HEK293 (cell line): ENCODE results near the gene BTBD8.

Source experiments
- CTCF ChIA-PET: fragments of 350-600 bp; formaldehyde crosslinking; extraction: SDS; loops from one replicate; lab custom pipeline; 2021; ENCODE audit warnings: antibody characterized with exemption; lab: Yijun Ruan, JAX
- POLR2A ChIA-PET: fragments of 300-600 bp; formaldehyde crosslinking; extraction: SDS; loops from one replicate; lab custom pipeline; 2020; ENCODE audit warnings: antibody characterized with exemption, inconsistent platforms; lab: Yijun Ruan, JAX
- H3K27ac ChIP-seq: fragments of 200-500 bp; sonication (Bioruptor generic); 2 replicates; pipeline ENCODE4 v1.5.1; 2014; ENCODE audit warnings: low read depth, low read length, control low read depth, inconsistent platforms; ENCODE audit errors: extremely low read depth
- H3K36me3 ChIP-seq, 2 experiments: fragments of 200-500 bp in 1 of 2; sonication (Bioruptor generic) in 1 of 2; 1 replicate in 1 of 2; 2 replicates in 1 of 2; pipeline ENCODE4 v1.5.1; 2014 to 2017; ENCODE audit warnings: inconsistent platforms in 2 of 2, low read length in 2 of 2; ENCODE audit not compliant: control insufficient read depth in 2 of 2, insufficient read depth in 1 of 2
- H3K4me1 ChIP-seq: fragments of 200-500 bp; sonication (Bioruptor generic); 2 replicates; pipeline ENCODE4 v1.5.1; 2014; ENCODE audit warnings: mild to moderate bottlenecking, low read length, inconsistent platforms; ENCODE audit not compliant: control insufficient read depth, insufficient read depth
- H3K4me3 ChIP-seq: 2 replicates; pipeline ENCODE4 v1.5.1; 2011; ENCODE audit warnings: low read depth, mild to moderate bottlenecking, control low read depth, low read length, moderate library complexity
- H3K9me3 ChIP-seq: fragments of 200-500 bp; sonication (Bioruptor generic); 2 replicates; pipeline ENCODE4 v1.5.1; 2014; ENCODE audit warnings: low read depth, low read length, inconsistent platforms; ENCODE audit not compliant: control insufficient read depth, insufficient read depth
- KLF16 ChIP-seq: fragments of 450-650 bp; formaldehyde crosslinking; IDR thresholded peaks from 2 replicates; pipeline ENCODE4 v1.5.1; 2017; ENCODE audit warnings: missing biosample characterization, missing genetic modification characterization
- PATZ1 ChIP-seq: fragments of 450-650 bp; formaldehyde crosslinking; IDR thresholded peaks from 2 replicates; pipeline ENCODE4 v1.5.1; 2016; ENCODE audit warnings: missing biosample characterization, missing genetic modification characterization
- PRDM1 ChIP-seq: fragments of 450-650 bp; formaldehyde crosslinking; IDR thresholded peaks from 2 replicates; pipeline ENCODE4; 2016; ENCODE audit warnings: missing biosample characterization, missing genetic modification characterization
- REPIN1 ChIP-seq: fragments of 450-650 bp; formaldehyde crosslinking; IDR thresholded peaks from 2 replicates; pipeline ENCODE4 v1.5.1; 2017; ENCODE audit warnings: missing biosample characterization, missing genetic modification characterization, low read depth
- ZFP3 ChIP-seq: fragments of 450-650 bp; formaldehyde crosslinking; IDR thresholded peaks from 2 replicates; pipeline ENCODE4 v1.5.1; 2016; ENCODE audit warnings: low read depth, missing biosample characterization, missing genetic modification characterization
- ZFP41 ChIP-seq: fragments of 450-650 bp; formaldehyde crosslinking; IDR thresholded peaks from 2 replicates; pipeline ENCODE4 v1.5.1; 2016; ENCODE audit warnings: missing biosample characterization, missing genetic modification characterization, borderline replicate concordance
- ZIC2 ChIP-seq: fragments of 450-650 bp; formaldehyde crosslinking; IDR thresholded peaks from 2 replicates; pipeline ENCODE4 v1.5.1; 2016; ENCODE audit warnings: missing biosample characterization, missing genetic modification characterization
- ZNF155 ChIP-seq: fragments of 450-650 bp; formaldehyde crosslinking; IDR thresholded peaks from 2 replicates; pipeline ENCODE4 v1.5.1; 2016; ENCODE audit warnings: missing biosample characterization, missing genetic modification characterization
- ZNF202 ChIP-seq: fragments of 450-650 bp; formaldehyde crosslinking; IDR thresholded peaks from 2 replicates; pipeline ENCODE4 v1.5.1; 2016; ENCODE audit warnings: missing biosample characterization, missing genetic modification characterization, borderline replicate concordance
- ZNF366 ChIP-seq: fragments of 450-650 bp; formaldehyde crosslinking; conservative IDR thresholded peaks from 2 replicates; pipeline ENCODE4 v1.5.1; 2016; ENCODE audit warnings: missing biosample characterization, missing genetic modification characterization
- ZNF48 ChIP-seq: fragments of 450-650 bp; formaldehyde crosslinking; IDR thresholded peaks from 2 replicates; pipeline ENCODE4 v1.5.1; 2016; ENCODE audit warnings: missing biosample characterization, missing genetic modification characterization
- ZNF501 ChIP-seq: fragments of 450-650 bp; formaldehyde crosslinking; IDR thresholded peaks from 2 replicates; pipeline ENCODE4 v1.5.1; 2016; ENCODE audit warnings: missing biosample characterization, missing genetic modification characterization
- ZNF514 ChIP-seq: fragments of 450-650 bp; formaldehyde crosslinking; IDR thresholded peaks from 2 replicates; pipeline ENCODE4 v1.5.1; 2016; ENCODE audit warnings: missing biosample characterization, missing genetic modification characterization
- ZNF544 ChIP-seq: fragments of 450-650 bp; formaldehyde crosslinking; IDR thresholded peaks from 2 replicates; pipeline ENCODE4 v1.5.0; 2017; ENCODE audit warnings: missing biosample characterization, missing genetic modification characterization
- ZNF580 ChIP-seq: fragments of 450-650 bp; formaldehyde crosslinking; IDR thresholded peaks from 2 replicates; pipeline ENCODE4 v1.5.1; 2016; ENCODE audit warnings: missing biosample characterization, missing genetic modification characterization
- ZNF596 ChIP-seq: fragments of 450-650 bp; IDR thresholded peaks from 2 replicates; pipeline ENCODE4 v1.5.0; 2018; ENCODE audit warnings: missing biosample characterization, mild to moderate bottlenecking, missing genetic modification characterization, moderate library complexity
- ZNF621 ChIP-seq: fragments of 450-650 bp; formaldehyde crosslinking; IDR thresholded peaks from 2 replicates; pipeline ENCODE4 v1.5.1; 2017; ENCODE audit warnings: missing biosample characterization, missing genetic modification characterization
- ZNF645 ChIP-seq: fragments of 450-650 bp; formaldehyde crosslinking; IDR thresholded peaks from 2 replicates; pipeline ENCODE4; 2016; ENCODE audit warnings: missing biosample characterization, missing genetic modification characterization
- ZNF654 ChIP-seq: fragments of 450-650 bp; formaldehyde crosslinking; IDR thresholded peaks from 2 replicates; pipeline ENCODE4 v1.5.1; 2016; ENCODE audit warnings: low read depth, missing biosample characterization, missing genetic modification characterization
- ZNF747 ChIP-seq: fragments of 450-650 bp; formaldehyde crosslinking; IDR thresholded peaks from 2 replicates; pipeline ENCODE4 v1.5.1; 2016; ENCODE audit warnings: missing biosample characterization, missing genetic modification characterization
- ZNF76 ChIP-seq: fragments of 450-650 bp; formaldehyde crosslinking; IDR thresholded peaks from 2 replicates; pipeline ENCODE4; 2016; ENCODE audit warnings: low read depth, missing biosample characterization, missing genetic modification characterization, borderline replicate concordance
- ZNF768 ChIP-seq: fragments of 450-650 bp; formaldehyde crosslinking; IDR thresholded peaks from 2 replicates; pipeline ENCODE4 v1.5.1; 2018; ENCODE audit warnings: missing biosample characterization, mild to moderate bottlenecking, missing genetic modification characterization
- ZSCAN5A ChIP-seq: fragments of 450-650 bp; formaldehyde crosslinking; IDR thresholded peaks from 2 replicates; pipeline ENCODE4 v1.5.1; 2016; ENCODE audit warnings: missing biosample characterization, missing genetic modification characterization
- TF ChIP-seq, protein P1 (sequence below): fragments of 450-650 bp; formaldehyde crosslinking; IDR thresholded peaks from 2 replicates; pipeline ENCODE4 v1.5.1; 2017; ENCODE audit warnings: missing biosample characterization, missing genetic modification characterization

Gene BTBD8

DNA sequence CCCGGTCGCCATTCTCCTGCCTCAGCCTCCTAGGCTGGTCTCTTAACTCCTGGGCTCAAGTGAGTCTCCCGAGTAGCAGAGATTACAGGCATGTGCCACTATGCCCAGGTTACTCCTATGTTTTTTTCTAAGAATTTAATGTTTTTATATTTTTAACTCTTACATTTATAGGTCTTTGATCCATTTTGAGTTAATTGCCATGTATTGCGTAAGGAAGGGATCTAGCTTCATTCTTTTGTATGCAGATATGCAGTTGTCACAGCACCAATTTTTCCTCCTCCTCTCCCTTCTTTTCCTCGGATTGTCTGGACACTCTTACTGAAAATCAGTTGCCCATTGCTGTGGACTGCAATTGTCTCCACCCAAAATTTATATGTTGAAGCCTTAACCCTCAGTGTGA is 11.5 kb downstream of the BTBD8 start:
- H3K4me3 ChIP-seq, result no peak overlapping the region
- H3K9me3 ChIP-seq, result no peaks in the 10 kb centered on the region
- TF ChIP-seq ZNF747 (tag by site-specific recombination) (no peak), ZNF501 (no peak), ZFP3 (tag by site-specific recombination) (no peak), ZSCAN5A (tag by site-specific recombination) (no peak), PATZ1 (tag by site-specific recombination) (no peak), ZNF621 (tag by site-specific recombination) (no peak), ZNF654 (no peak), ZNF768 (tag by site-specific recombination) (no peak), ZFP41 (no peak), ZNF580 (tag by site-specific recombination) (no peak), ZNF544 (tag by site-specific recombination) (no peak), ZNF76 (tag by site-specific recombination) (no peak), ZNF48 (tag by site-specific recombination) (no peak), ZNF202 (tag by site-specific recombination) (no peak), PRDM1 (tag by site-specific recombination) (no peak), KLF16 (tag by site-specific recombination) (no peak), REPIN1 (tag by site-specific recombination) (no peak), ZNF155 (tag by site-specific recombination) (no peak)
- TF ChIP-seq, protein P1, sequence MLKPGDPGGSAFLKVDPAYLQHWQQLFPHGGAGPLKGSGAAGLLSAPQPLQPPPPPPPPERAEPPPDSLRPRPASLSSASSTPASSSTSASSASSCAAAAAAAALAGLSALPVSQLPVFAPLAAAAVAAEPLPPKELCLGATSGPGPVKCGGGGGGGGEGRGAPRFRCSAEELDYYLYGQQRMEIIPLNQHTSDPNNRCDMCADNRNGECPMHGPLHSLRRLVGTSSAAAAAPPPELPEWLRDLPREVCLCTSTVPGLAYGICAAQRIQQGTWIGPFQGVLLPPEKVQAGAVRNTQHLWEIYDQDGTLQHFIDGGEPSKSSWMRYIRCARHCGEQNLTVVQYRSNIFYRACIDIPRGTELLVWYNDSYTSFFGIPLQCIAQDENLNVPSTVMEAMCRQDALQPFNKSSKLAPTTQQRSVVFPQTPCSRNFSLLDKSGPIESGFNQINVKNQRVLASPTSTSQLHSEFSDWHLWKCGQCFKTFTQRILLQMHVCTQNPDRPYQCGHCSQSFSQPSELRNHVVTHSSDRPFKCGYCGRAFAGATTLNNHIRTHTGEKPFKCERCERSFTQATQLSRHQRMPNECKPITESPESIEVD (tag by site-specific recombination), result no peak
- H3K27ac ChIP-seq, result no peak overlapping the region
- H3K36me3 ChIP-seq, result no peaks in the 10 kb centered on the region
- POLR2A ChIA-PET, result no interaction called here
- CTCF ChIA-PET, result no interaction called here
- peaks cover 9% of the 10 kb centered on the region; the same call in 1 of the 2 replicates for H3K4me1 ChIP-seq

DNA sequence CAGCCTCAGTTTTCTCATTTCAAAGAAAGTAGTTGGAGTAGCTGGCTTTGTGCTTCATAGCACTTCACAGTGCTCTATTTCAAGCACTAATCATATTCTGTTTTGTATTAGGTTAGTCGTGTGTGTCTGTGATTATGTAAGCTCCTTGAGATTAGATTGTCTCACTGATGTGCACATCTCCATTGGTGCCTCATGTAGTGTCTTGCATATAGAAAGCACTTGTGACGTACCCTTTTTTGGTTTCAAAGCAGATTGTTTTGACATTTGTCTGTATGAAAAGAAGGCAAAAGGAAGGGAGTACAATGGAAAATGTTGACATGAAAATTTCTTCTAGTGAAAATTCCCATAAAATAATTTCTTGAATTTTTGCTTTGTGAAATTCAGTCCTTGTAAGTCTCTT is 13.9 kb downstream of the BTBD8 start:
- H3K9me3 ChIP-seq, result no peaks in the 10 kb centered on the region
- POLR2A ChIA-PET, result no interaction called here
- H3K27ac ChIP-seq, result no peak overlapping the region
- H3K4me3 ChIP-seq, result no peak overlapping the region
- no peaks in the 10 kb centered on the region for H3K36me3 ChIP-seq
- no peaks in the 10 kb centered on the region for H3K4me1 ChIP-seq
- CTCF ChIA-PET, result interaction anchor here (0.6 kb wide), 1 partner anchor 133 kb away, joined by 5 read pairs; no protein-coding TSS in a partner anchor
- TF ChIP-seq ZIC2 (tag by site-specific recombination) (no peak), ZNF645 (tag by site-specific recombination) (no peak), ZNF514 (tag by site-specific recombination) (no peak), ZNF76 (tag by site-specific recombination) (no peak), ZNF596 (tag by site-specific recombination) (no peak), ZNF366 (no peak)
